ENCODE data around the gene CREB3L1. TPM values are rescaled to one million over a fixed set of nuclear protein-coding genes. Genes with fewer than 3 reads are reported as not detected.

Gene CREB3L1
- total and polyA plus RNA-seq, 7 donors, result 0.66 to 63.1 (median 7.2) TPM

DNA sequence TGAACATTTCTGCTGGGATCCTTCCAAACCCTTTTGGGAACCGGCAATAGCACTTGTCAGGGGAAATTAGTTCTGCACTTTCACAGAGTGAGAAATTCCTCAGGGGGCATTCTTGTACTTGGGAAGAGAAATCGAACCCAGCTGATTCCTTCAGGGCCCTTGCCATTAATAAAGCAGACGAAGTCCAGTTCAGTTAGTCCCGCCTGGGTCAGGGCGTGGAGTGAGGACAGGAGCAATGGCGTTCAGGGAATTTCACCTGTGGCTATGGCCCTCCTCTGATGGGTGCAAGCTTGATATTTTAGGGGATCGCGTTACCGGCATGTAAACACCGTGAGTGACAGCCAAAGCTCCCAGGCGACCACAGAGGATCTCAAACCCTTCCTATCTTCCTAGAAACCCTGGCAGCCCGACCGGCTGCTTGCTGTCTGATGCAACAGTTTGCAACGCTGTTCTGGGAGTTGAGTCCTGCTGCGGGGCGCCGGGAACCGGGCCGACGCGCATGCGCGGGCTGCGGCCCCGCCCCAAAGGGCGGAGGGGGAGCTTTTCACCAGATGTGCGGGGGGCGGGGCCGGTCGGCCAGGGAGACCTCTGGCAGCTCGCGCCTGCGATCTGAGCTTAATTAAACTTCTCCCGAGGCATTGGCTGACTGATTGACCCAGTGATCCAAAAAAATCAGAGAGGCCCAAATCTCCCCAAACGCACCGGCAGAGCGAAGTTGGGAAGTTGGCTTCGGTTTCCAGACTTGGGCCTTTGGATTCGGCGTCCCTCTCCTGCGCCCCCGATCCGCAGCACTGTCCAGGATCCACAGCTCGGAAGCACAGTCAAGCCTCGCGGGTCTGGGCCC, 34.3 kb upstream of the CREB3L1 start:
- H3K4me1 ChIP-seq, result peaks cover 0 to 25% (median 22%) of the 10 kb centered on the region in 4 donors
- no peaks in the 10 kb centered on the region for H3K9me3 ChIP-seq
- no peaks in the 10 kb centered on the region for H3K36me3 ChIP-seq
- H3K27me3 ChIP-seq, result no peaks in the 10 kb centered on the region
- peak overlapping the region; percentile 26 to 53 (median 48) for H3K4me3 ChIP-seq
- 1 to 2% methylated on average over 46 of the region's 46 CpGs for WGBS, 2 donors
- TF ChIP-seq EP300 (IDR thresholded peaks at IDR 0.05), result no peak
- TF ChIP-seq POLR2A (IDR thresholded peaks at IDR 0.05), result peak; percentile 72 to 78
- TF ChIP-seq POLR2AphosphoS5 (IDR thresholded peaks at IDR 0.05), result peak; percentile 84 to 92 (median 90)
- TF ChIP-seq, protein P1, sequence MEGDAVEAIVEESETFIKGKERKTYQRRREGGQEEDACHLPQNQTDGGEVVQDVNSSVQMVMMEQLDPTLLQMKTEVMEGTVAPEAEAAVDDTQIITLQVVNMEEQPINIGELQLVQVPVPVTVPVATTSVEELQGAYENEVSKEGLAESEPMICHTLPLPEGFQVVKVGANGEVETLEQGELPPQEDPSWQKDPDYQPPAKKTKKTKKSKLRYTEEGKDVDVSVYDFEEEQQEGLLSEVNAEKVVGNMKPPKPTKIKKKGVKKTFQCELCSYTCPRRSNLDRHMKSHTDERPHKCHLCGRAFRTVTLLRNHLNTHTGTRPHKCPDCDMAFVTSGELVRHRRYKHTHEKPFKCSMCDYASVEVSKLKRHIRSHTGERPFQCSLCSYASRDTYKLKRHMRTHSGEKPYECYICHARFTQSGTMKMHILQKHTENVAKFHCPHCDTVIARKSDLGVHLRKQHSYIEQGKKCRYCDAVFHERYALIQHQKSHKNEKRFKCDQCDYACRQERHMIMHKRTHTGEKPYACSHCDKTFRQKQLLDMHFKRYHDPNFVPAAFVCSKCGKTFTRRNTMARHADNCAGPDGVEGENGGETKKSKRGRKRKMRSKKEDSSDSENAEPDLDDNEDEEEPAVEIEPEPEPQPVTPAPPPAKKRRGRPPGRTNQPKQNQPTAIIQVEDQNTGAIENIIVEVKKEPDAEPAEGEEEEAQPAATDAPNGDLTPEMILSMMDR (IDR thresholded peaks at IDR 0.05), result no peak
- intact Hi-C loops (cut with DNase I), result loop anchor here (2.0 kb wide), 1 partner anchor 30 kb away; no protein-coding TSS in a partner anchor
- peak; percentile 97 for DNase-seq
- H3K27ac ChIP-seq, result peak overlapping the region; percentile 85 to 93 (median 87)

DNA sequence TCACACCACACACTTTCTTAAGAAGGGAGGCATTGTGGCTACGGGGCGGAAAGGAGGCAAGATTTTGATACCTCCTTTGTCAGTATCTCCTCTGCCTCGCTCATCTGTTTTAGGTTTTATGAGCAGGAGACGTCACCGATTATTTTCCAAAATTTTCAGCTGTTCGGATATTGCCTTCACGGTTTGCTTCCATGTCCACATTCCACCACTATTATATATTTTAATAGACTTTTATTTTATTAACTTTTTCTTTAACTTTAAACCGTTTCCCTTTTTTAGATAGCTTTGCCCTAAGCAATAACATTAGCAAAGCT, 33.7 kb upstream of the CREB3L1 start:
- Histone ChIP-seq H3K4me3 (peak overlapping the region; percentile 26 to 53 (median 48)), H3K36me3 (no peaks in the 10 kb centered on the region), H3K9me3 (no peaks in the 10 kb centered on the region), H3K4me1 (peaks cover 0 to 27% (median 17%) of the 10 kb centered on the region in 4 donors), H3K27ac (peak overlapping the region; percentile 85 to 93 (median 87)), H3K27me3 (no peaks in the 10 kb centered on the region)
- intact Hi-C loops (cut with DNase I), result loop anchor here (2.0 kb wide), 1 partner anchor 29 kb away; no protein-coding TSS in a partner anchor
- TF ChIP-seq POLR2AphosphoS5 (IDR thresholded peaks at IDR 0.05), result no peak
- TF ChIP-seq EP300 (IDR thresholded peaks at IDR 0.05), result no peak
- no peak for TF ChIP-seq POLR2A (IDR thresholded peaks at IDR 0.05)
- TF ChIP-seq, protein P1 (IDR thresholded peaks at IDR 0.05), result no peak
- DNase-seq, result no peak
- 20 to 33% methylated on average over 8 of the region's 8 CpGs for WGBS, 2 donors

DNA sequence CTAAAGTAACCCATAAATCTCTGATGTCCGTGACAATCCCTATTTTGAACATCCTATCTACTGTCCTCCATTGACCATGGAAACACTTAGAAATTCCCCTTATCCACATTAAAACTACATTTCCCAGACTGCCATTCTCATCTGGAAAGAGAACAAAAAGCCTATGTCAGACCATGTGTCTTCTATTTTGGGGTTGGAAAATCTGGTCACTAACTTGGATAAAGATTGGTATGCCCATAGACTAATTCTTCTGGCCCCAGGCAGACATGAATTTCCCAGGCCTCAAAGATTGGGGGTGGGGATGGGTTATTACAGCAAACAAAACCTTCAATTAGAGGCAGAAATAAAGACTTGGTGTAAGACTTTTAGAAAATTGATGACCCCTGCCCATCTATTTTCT, 30.9 kb upstream of the CREB3L1 start:
- no peak overlapping the region for H3K27ac ChIP-seq
- intact Hi-C loops (cut with DNase I), result no loop called here
- no peak overlapping the region for H3K4me3 ChIP-seq
- no peak for DNase-seq
- TF ChIP-seq POLR2A (IDR thresholded peaks at IDR 0.05) (no peak), EP300 (IDR thresholded peaks at IDR 0.05) (no peak), POLR2AphosphoS5 (IDR thresholded peaks at IDR 0.05) (no peak)
- TF ChIP-seq, protein P1 (IDR thresholded peaks at IDR 0.05), result no peak
- no peaks in the 10 kb centered on the region for H3K27me3 ChIP-seq
- H3K4me1 ChIP-seq, result peaks cover 0 to 31% (median 8%) of the 10 kb centered on the region in 4 donors
- H3K36me3 ChIP-seq, result no peaks in the 10 kb centered on the region
- 81 to 85% methylated on average over 1 of the region's 1 CpG for WGBS, 2 donors
- H3K9me3 ChIP-seq, result no peaks in the 10 kb centered on the region

DNA sequence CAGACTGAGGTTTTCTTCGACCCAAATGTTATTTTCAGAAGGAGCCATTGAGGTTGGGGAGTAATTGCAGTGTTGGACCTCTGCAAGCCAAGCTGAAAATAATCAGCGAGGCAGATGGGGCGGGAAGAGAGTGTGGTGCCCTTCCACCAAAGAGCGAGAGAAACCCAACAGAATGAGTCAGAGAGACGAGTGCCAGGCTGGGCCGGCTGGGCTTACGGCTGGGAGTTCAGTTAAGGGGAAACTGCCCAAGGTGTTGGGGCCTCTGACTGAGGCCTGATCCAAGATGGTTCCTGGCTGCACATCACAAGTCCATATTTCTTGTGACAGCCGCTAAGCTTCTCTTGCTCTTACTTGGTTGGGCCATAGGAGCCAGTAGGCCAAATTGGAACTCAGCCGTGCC, 30.4 kb upstream of the CREB3L1 start:
- H3K4me1 ChIP-seq, result peaks cover 0 to 31% (median 8%) of the 10 kb centered on the region in 4 donors
- H3K4me3 ChIP-seq, result no peak overlapping the region
- no peak for DNase-seq
- intact Hi-C loops (cut with DNase I), result no loop called here
- no peaks in the 10 kb centered on the region for H3K36me3 ChIP-seq
- 73 to 88% methylated on average over 9 of the region's 9 CpGs for WGBS, 2 donors
- H3K9me3 ChIP-seq, result no peaks in the 10 kb centered on the region
- TF ChIP-seq POLR2A (IDR thresholded peaks at IDR 0.05) (no peak), POLR2AphosphoS5 (IDR thresholded peaks at IDR 0.05) (no peak), EP300 (IDR thresholded peaks at IDR 0.05) (no peak)
- TF ChIP-seq, protein P1 (IDR thresholded peaks at IDR 0.05), result no peak
- H3K27me3 ChIP-seq, result no peaks in the 10 kb centered on the region
- H3K27ac ChIP-seq, result no peak overlapping the region

Data from sigmoid colon (tissue), 7 donors.